ENCODE data around the gene SON.

The SON gene

GRCh38 chr21:33542640-33543504 is at the start of gene SON (continued):
- no peak for TF ChIP-seq ZNF514 (tag by site-specific recombination; IDR thresholded peaks at IDR 0.05)
- peak; percentile 97 for TF ChIP-seq ZNF76 (tag by site-specific recombination; IDR thresholded peaks at IDR 0.05; ENCODE audit: borderline replicate concordance, low read depth)
- no peak; the same call in 1 of the 2 replicates for TF ChIP-seq KLF10 (tag by site-specific recombination; IDR thresholded peaks at IDR 0.05)
- peak; percentile 82 for TF ChIP-seq ZBTB48 (tag by site-specific recombination; IDR thresholded peaks at IDR 0.05)
- TF ChIP-seq GLI4 (tag by site-specific recombination; IDR thresholded peaks at IDR 0.05), result peak; percentile 92

DNA sequence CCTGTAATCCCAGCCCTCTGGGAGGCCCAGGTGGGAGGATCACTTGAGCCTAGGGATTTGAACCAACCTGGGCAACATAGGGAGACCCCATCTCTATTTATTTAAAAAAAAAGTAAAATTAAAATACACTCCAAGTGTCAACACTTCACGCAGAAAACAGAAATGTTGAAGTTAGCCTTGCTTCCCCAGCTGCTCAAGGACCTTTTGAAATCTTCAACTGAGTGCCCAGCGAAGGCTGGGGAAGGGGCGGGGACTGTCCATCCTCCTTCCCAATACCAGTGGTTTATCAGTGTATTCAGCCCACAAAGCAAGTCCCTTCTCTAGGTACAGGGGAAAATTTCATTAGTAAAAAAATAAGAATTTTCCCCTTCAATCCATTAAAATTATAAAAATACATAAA is 49.1 kb upstream of the SON start:
- Histone ChIP-seq H3K27ac (ENCODE audit: extremely low read depth, low read depth, low read length) (no peak overlapping the region), H3K36me3 (ENCODE audit: control insufficient read depth in 2 of 2, insufficient read depth in 1 of 2, low read length in 2 of 2) (no peaks in the 10 kb centered on the region), H3K4me1 (ENCODE audit: control insufficient read depth, insufficient read depth, low read length) (no peaks in the 10 kb centered on the region; the same call in 1 of the 2 replicates), H3K4me3 (ENCODE audit: low read depth, low read length) (no peak overlapping the region), H3K9me3 (ENCODE audit: control insufficient read depth, insufficient read depth, low read depth, low read length) (no peaks in the 10 kb centered on the region)
- no peak for TF ChIP-seq BCL11A (tag by site-specific recombination; IDR thresholded peaks at IDR 0.05; ENCODE audit: low read depth)
- ChIA-PET POLR2A (no interaction called here), CTCF (no interaction called here)

DNA sequence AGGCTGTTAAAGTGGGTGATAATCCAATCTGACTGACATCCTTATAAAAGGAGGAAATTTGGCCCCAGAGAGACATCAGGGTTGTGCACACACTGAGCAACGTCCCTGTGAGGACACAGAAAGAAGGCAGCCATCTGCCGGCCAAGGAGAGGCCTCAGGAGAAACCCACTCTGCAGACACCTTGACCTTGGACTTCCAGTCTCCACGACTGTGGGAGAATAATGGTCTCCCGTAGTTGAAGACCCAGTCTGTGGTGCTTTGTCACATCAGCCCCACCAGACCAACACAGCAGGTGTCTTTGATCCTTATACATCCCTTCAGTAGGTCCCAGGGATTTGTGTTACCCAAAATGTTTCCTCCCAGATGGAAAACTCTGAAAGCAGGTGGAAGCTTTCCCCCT is 47.1 kb upstream of the SON start:
- ChIA-PET POLR2A (interaction anchor here (1.5 to 2.9 kb wide), 2 partner anchors 16 to 17 kb away, joined by 7 to 13 read pairs; partner anchors contain the start of gene TMEM50B), CTCF (no interaction called here)
- H3K4me1 ChIP-seq (ENCODE audit: control insufficient read depth, insufficient read depth, low read length), result no peaks in the 10 kb centered on the region; the same call in 1 of the 2 replicates
- H3K9me3 ChIP-seq (ENCODE audit: control insufficient read depth, insufficient read depth, low read depth, low read length), result no peaks in the 10 kb centered on the region
- no peak overlapping the region for H3K27ac ChIP-seq (ENCODE audit: extremely low read depth, low read depth, low read length)
- H3K4me3 ChIP-seq (ENCODE audit: low read depth, low read length), result no peak overlapping the region
- H3K36me3 ChIP-seq (ENCODE audit: control insufficient read depth in 2 of 2, insufficient read depth in 1 of 2, low read length in 2 of 2), result no peaks in the 10 kb centered on the region
- TF ChIP-seq ZFP37 (tag by site-specific recombination; IDR thresholded peaks at IDR 0.05) (no peak), ZNF23 (tag by site-specific recombination; IDR thresholded peaks at IDR 0.05; ENCODE audit: borderline replicate concordance) (no peak), ZNF701 (tag by site-specific recombination; IDR thresholded peaks at IDR 0.05) (no peak), GFI1B (tag by site-specific recombination; IDR thresholded peaks at IDR 0.05) (no peak), ZNF548 (tag by site-specific recombination; IDR thresholded peaks at IDR 0.05) (peak; percentile 98)

DNA sequence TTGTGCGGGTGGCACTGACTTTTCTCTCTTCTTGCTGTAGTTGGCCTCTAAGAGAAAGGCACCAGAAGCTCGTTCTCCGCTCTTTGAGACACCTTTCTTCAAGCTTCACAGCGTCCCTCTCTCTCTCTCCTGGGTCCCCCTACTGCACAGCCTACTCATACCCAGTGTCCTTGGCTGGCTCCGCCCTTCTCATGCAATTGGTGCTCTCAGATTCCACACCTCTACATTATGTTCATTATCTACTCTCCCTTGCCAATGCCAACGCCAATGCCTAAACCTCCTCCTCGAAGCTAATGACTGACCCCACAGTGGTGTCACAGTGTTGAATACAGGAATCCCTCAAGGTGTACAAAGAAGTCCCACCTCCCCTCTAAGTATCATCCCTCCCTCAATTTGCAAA is 46.5 kb upstream of the SON start:
- CTCF ChIA-PET, result no interaction called here
- TF ChIP-seq, protein P1, sequence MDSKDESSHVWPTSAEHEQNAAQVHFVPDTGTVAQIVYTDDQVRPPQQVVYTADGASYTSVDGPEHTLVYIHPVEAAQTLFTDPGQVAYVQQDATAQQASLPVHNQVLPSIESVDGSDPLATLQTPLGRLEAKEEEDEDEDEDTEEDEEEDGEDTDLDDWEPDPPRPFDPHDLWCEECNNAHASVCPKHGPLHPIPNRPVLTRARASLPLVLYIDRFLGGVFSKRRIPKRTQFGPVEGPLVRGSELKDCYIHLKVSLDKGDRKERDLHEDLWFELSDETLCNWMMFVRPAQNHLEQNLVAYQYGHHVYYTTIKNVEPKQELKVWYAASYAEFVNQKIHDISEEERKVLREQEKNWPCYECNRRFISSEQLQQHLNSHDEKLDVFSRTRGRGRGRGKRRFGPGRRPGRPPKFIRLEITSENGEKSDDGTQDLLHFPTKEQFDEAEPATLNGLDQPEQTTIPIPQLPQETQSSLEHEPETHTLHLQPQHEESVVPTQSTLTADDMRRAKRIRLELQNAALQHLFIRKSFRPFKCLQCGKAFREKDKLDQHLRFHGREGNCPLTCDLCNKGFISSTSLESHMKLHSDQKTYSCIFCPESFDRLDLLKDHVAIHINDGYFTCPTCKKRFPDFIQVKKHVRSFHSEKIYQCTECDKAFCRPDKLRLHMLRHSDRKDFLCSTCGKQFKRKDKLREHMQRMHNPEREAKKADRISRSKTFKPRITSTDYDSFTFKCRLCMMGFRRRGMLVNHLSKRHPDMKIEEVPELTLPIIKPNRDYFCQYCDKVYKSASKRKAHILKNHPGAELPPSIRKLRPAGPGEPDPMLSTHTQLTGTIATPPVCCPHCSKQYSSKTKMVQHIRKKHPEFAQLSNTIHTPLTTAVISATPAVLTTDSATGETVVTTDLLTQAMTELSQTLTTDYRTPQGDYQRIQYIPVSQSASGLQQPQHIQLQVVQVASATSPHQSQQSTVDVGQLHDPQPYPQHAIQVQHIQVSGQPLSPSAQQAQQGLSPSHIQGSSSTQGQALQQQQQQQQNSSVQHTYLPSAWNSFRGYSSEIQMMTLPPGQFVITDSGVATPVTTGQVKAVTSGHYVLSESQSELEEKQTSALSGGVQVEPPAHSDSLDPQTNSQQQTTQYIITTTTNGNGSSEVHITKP (tag by site-specific recombination; IDR thresholded peaks at IDR 0.05), result peak; percentile 53
- TF ChIP-seq ZBTB17 (tag by site-specific recombination; IDR thresholded peaks at IDR 0.05), result 0 out of 2 replicates have a peak, but pooled peaks have one; percentile 43
- no peak for TF ChIP-seq TRIM28 (IDR thresholded peaks at IDR 0.05; ENCODE audit: borderline replicate concordance, low read length)

More for the DNA sequence above, 46.5 kb upstream of the SON start:
- no peaks in the 10 kb centered on the region; the same call in 1 of the 2 replicates for H3K4me1 ChIP-seq (ENCODE audit: control insufficient read depth, insufficient read depth, low read length)
- H3K27ac ChIP-seq (ENCODE audit: extremely low read depth, low read depth, low read length), result no peak overlapping the region
- H3K9me3 ChIP-seq (ENCODE audit: control insufficient read depth, insufficient read depth, low read depth, low read length), result no peaks in the 10 kb centered on the region
- POLR2A ChIA-PET, result interaction anchor here (2.9 kb wide), 1 partner anchor 16 kb away, joined by 13 read pairs; the partner anchor contains the start of gene TMEM50B
- H3K4me3 ChIP-seq (ENCODE audit: low read depth, low read length), result no peak overlapping the region
- no peaks in the 10 kb centered on the region; a peak in 1 of 3 replicates for H3K36me3 ChIP-seq (ENCODE audit: control insufficient read depth in 2 of 2, insufficient read depth in 1 of 2, low read length in 2 of 2)

All from HEK293 (cell line).